HG02759 (cell line): Measurements from ENCODE around the gene PATL1.

ENCODE experiments used
- ATAC-seq: cut with Tn5 transposase; IDR thresholded peaks from one replicate; pipeline ENCODE4 v1.9.1; 2021; ENCODE audit warnings: mild to moderate bottlenecking, moderate library complexity; ENCODE audit not compliant: unreplicated experiment

Gene PATL1

GRCh38 chr11:59615637-59616395, 53.0 kb downstream of the PATL1 start, which contains the start of gene OSBP:
Gene OSBP, minus strand, starts transcription at chr11:59615774. Its CDS starts 110 bp downstream, at chr11:59615664.
- peak; percentile 89 for ATAC-seq

DNA sequence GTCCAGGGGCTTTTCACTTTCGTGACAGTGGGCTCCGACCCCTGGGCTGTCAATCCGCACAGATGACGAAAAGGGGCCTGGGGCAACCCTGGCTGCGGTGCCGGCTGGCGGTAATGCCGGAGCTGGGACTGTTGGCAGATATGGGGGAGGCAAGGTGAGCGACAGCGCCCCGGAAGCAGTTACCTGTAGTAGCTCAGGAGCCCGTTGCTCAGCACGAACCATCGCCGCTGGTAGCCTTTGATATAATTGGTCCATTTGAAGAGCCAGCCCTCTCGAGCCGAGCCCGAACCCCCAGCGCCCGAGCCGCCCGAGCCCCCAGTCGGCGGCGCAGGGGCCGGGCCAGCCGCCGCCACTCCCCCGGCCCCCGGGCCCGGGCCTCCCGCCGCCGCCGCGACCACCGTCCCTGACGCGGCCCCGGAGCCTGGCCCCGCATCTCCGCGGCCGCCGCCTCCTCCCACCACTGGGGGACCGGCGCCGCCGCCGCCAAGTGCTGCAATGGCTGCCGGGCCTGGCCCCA, 53.7 kb downstream of the PATL1 start:
- peak; percentile 10 for ATAC-seq

- ATAC-seq: no peak
Observed at GRCh38 chr11:59614277-59615119, 54.3 kb downstream of the PATL1 start.

- no peak for ATAC-seq
Observed at GRCh38 chr11:59611570-59612565, 57.0 kb downstream of the PATL1 start.

- no peak for ATAC-seq
Observed at GRCh38 chr11:59610289-59610688, 58.5 kb downstream of the PATL1 start.

DNA sequence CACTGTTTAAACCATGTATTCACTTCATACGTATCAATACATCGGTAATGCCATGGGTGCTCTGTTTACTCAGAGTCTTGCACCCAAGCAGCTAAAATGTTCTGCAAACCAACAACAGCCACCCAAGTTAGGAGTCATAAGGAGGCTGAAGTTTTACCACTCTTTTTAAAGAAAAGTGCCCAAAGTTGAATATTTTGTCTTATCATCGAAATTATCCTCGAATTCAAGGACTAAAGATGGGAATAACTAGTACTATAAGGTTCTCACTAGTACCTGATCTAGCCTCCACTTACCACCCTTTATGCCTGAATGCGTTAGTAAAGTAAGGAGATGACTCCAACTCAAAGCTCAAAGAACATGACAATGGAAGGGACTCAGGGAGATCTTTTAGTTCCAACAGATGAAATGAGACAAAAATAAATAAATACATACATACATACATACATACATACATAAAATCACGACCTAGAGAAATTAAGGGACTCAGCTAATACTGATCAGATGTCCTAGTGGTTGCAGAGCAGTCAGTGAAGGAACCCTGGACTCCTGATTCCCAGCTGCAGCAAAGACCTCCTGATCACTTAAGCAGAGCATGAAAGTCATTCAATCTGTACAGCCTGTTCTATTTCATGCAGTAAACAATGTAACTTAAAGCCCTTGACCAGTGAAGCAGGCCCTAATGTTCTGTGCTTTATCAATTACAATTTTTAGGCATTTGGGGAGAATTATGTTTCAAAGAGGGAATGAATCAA, 61.0 kb downstream of the PATL1 start:
- no peak for ATAC-seq

GRCh38 chr11:59602432-59602831, 66.4 kb downstream of the PATL1 start:
- no peak for ATAC-seq

GRCh38 chr11:59601788-59602187, 67.0 kb downstream of the PATL1 start:
- no peak for ATAC-seq

DNA sequence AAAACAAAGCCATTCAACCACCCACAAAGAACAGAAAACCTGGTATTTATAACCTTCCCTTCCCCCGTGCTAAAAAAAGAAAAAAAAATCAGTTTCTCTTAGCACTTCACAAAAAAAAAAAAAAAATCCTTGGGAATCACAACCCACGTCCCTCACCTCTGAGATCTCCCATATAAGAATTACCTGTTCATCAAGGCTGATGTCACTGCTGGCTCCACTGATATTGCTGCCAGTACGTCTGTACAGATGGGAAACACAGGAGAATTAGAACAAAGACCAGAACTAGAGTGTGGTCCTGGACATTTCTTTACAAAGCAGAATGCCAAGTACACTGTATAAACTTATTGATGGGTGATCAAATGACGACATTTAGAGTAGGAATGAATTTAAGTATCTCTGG, 68.2 kb downstream of the PATL1 start:
- ATAC-seq: no peak

DNA sequence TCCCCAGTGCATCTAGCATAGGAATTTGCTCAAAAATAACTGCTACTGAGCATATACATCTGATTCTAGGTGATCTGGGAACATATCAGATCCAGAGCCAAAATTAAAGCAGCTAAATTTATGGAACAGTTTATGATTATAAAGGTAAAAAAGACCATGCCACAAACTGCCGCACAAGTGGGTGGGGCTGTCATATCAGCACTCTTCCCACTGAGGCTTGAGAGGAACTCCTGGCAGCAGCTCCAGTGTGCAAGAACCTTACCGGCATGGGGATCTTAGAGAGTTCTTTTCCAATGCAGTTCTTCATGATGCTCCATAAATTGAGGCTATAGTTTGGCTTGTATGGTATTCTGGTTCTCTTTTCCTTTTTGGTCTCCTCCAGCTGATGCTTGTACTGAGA, 68.6 kb downstream of the PATL1 start:
- no peak for ATAC-seq

DNA sequence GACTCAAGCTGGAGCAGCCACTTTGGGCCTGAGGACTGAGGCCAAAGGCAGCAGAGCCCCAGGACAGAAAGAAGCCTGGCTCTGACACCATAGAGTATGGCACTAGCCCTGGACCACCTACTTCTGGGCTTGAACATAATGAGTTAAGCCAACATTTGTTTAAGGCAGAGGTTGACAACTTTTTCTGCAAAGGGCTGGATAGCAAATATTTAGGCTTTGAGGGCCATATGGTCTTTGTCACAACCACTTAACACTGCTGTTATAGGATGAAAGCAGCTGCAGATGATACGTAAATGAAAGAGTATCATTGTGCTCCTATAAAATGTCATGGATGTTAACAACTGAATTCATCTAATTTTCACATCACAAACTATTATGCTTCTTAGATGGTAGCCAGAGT, 69.9 kb downstream of the PATL1 start:
- ATAC-seq: no peak
